ENCODE measurements around the gene TRMT44. TPM values are rescaled to one million over a fixed set of nuclear protein-coding genes. Genes with fewer than 3 reads are reported as not detected.

Gene TRMT44
- total RNA-seq, 1 experiment from 2014 or later = 24.4 TPM

DNA sequence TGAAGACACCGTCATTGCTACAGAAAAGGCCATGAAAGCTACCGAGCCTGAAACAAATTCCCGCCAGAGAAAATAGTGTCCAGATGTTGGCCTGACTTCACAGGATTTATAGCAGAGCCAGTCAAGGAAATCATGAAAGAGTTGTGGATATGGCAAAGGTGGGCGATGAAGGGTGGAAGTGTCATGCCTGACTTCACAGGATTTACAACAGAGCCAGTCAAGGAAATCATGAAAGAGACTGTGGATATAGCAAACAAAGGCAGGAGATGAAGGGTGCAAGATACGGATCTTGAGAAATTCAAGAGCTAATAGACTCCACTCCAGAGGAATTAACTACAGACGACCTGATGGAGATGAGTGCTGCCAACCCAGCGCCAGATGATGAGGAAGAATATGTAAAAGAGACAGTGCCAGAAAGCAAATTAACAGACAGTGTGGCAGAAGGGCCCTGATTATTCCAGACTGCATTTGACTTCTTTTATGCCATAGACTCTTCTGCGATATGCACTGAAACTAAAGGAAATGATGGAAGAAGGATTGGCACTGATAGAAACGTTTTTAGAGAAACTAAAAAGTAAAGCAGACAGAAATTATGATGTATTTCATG lies 17.2 kb downstream of the TRMT44 start:
- TF ChIP-seq CTCF (IDR thresholded peaks at IDR 0.05; ENCODE audit: unreplicated experiment) = no peak
- BruUV-seq (replicated peaks) = no TSS peak
- Mint-ChIP-seq H3K27ac (ENCODE audit: low read depth, unreplicated experiment) (no peak overlapping the region), H3K9me3 (ENCODE audit: unreplicated experiment) (no peaks in the 10 kb centered on the region), H3K36me3 (ENCODE audit: insufficient read depth, unreplicated experiment) (peaks cover 80% of the 10 kb centered on the region), H3K27me3 (ENCODE audit: insufficient read depth, unreplicated experiment) (no peaks in the 10 kb centered on the region), H3K4me1 (ENCODE audit: insufficient read depth, unreplicated experiment) (peaks cover 9% of the 10 kb centered on the region), H3K4me3 (ENCODE audit: unreplicated experiment) (no peak overlapping the region)
- DNase-seq (ENCODE audit: unreplicated experiment) = no peak
- intact Hi-C loops (cut with micrococcal nuclease) = no loop called here
- ChIA-PET POLR2A (no interaction called here), CTCF (interaction anchor here (1.0 kb wide), 1 partner anchor 70 kb away, joined by 3 read pairs; no protein-coding TSS in a partner anchor)

- Mint-ChIP-seq H3K36me3 (ENCODE audit: insufficient read depth, unreplicated experiment) (peaks cover 76% of the 10 kb centered on the region), H3K9me3 (ENCODE audit: unreplicated experiment) (no peaks in the 10 kb centered on the region), H3K27ac (ENCODE audit: low read depth, unreplicated experiment) (no peak overlapping the region), H3K27me3 (ENCODE audit: insufficient read depth, unreplicated experiment) (no peaks in the 10 kb centered on the region), H3K4me1 (ENCODE audit: insufficient read depth, unreplicated experiment) (peaks cover 9% of the 10 kb centered on the region), H3K4me3 (ENCODE audit: unreplicated experiment) (no peak overlapping the region)
- intact Hi-C loops (cut with micrococcal nuclease) = no loop called here
- CTCF ChIA-PET = interaction anchor here (0.6 to 2.4 kb wide), 2 partner anchors 9 to 218 kb away, joined by 3 to 5 read pairs; no protein-coding TSS in a partner anchor
- DNase-seq (ENCODE audit: unreplicated experiment) = peak; percentile 16
- POLR2A ChIA-PET = no interaction called here
- no TSS peak for BruUV-seq (replicated peaks)
- TF ChIP-seq CTCF (IDR thresholded peaks at IDR 0.05; ENCODE audit: unreplicated experiment) = no peak
These were observed 19.4 kb downstream of the TRMT44 start for GRCh38 chr4:8459867-8460445.

- no peak for DNase-seq (ENCODE audit: unreplicated experiment)
- intact Hi-C loops (cut with micrococcal nuclease) = no loop called here
- TF ChIP-seq CTCF (IDR thresholded peaks at IDR 0.05; ENCODE audit: unreplicated experiment) = no peak
- H3K36me3 Mint-ChIP-seq (ENCODE audit: insufficient read depth, unreplicated experiment) = peaks cover 76% of the 10 kb centered on the region
- no TSS peak for BruUV-seq (replicated peaks)
- H3K27me3 Mint-ChIP-seq (ENCODE audit: insufficient read depth, unreplicated experiment) = no peaks in the 10 kb centered on the region
- no peak overlapping the region for H3K27ac Mint-ChIP-seq (ENCODE audit: low read depth, unreplicated experiment)
- H3K4me1 Mint-ChIP-seq (ENCODE audit: insufficient read depth, unreplicated experiment) = peaks cover 9% of the 10 kb centered on the region
- no peaks in the 10 kb centered on the region for H3K9me3 Mint-ChIP-seq (ENCODE audit: unreplicated experiment)
- POLR2A ChIA-PET = no interaction called here
- CTCF ChIA-PET = interaction anchor here (0.6 to 2.4 kb wide), 2 partner anchors 8 to 189 kb away, joined by 3 to 5 read pairs; no protein-coding TSS in a partner anchor
- H3K4me3 Mint-ChIP-seq (ENCODE audit: unreplicated experiment) = no peak overlapping the region
These were observed 20.5 kb downstream of the TRMT44 start for GRCh38 chr4:8461086-8461485.

- Mint-ChIP-seq H3K36me3 (ENCODE audit: insufficient read depth, unreplicated experiment) (peaks cover 76% of the 10 kb centered on the region), H3K4me3 (ENCODE audit: unreplicated experiment) (no peak overlapping the region), H3K27ac (ENCODE audit: low read depth, unreplicated experiment) (no peak overlapping the region), H3K27me3 (ENCODE audit: insufficient read depth, unreplicated experiment) (no peaks in the 10 kb centered on the region), H3K9me3 (ENCODE audit: unreplicated experiment) (no peaks in the 10 kb centered on the region), H3K4me1 (ENCODE audit: insufficient read depth, unreplicated experiment) (peaks cover 9% of the 10 kb centered on the region)
- intact Hi-C loops (cut with micrococcal nuclease) = no loop called here
- no peak for TF ChIP-seq CTCF (IDR thresholded peaks at IDR 0.05; ENCODE audit: unreplicated experiment)
- ChIA-PET POLR2A (no interaction called here), CTCF (interaction anchor here (0.6 to 2.4 kb wide), 3 partner anchors 8 to 456 kb away, joined by 3 to 5 read pairs (median 3); no protein-coding TSS in a partner anchor)
- no TSS peak for BruUV-seq (replicated peaks)
- no peak for DNase-seq (ENCODE audit: unreplicated experiment)
These were observed 21.0 kb downstream of the TRMT44 start for GRCh38 chr4:8461616-8462015.

Data from MCF 10A (cell line).